IMR-90 (cell line): Measurements from ENCODE around the gene AKR1C2. TPM values are rescaled to one million over a fixed set of nuclear protein-coding genes. Genes with fewer than 3 reads are reported as not detected.
"Not testable (repeated sequence)": the region's sequence is repeated elsewhere in the genome, so short reads cannot be mapped to it uniquely, and the experiment has no call there.

Experiments used
- ATAC-seq: fragments of 200-7000 bp; cut with Tn5 transposase; 2 replicates; pipeline ENCODE4 v1.9.1; 2020; ENCODE audit warnings: low read depth, mild to moderate bottlenecking, moderate library complexity
- BruUV-seq: library from RNA; stranded (reverse); fragments of 400-500 nt; replicated peaks from 2 replicates; lab custom pipeline; 2021; lab: Mats Ljungman, UMichigan
- CTCF ChIA-PET: fragments of 300-600 bp; formaldehyde crosslinking; extraction: SDS; loops from one replicate; lab custom pipeline; 2021; ENCODE audit warnings: antibody characterized with exemption; lab: Yijun Ruan, JAX
- POLR2A ChIA-PET: fragments of 300-600 bp; sonication (Branson Sonifier 250); formaldehyde crosslinking; loops from one replicate; lab custom pipeline; 2022; ENCODE audit warnings: antibody characterized with exemption; ENCODE audit not compliant: unreplicated experiment; lab: Charles Lee
- DNase-seq: peaks from one replicate; pipeline ENCODE4 v3.0.0; 2013
- H2AFZ ChIP-seq: replicated peaks from 2 replicates; pipeline ENCODE3; 2013; ENCODE audit warnings: low read length, mild to moderate bottlenecking; ENCODE audit not compliant: poor library complexity
- H2AK5ac ChIP-seq: 2 replicates; pipeline ENCODE4 v1.6.1; 2013; ENCODE audit warnings: low read depth, low read length, inconsistent platforms
- H2AK9ac ChIP-seq: replicated peaks from 2 replicates; pipeline ENCODE3; 2013; ENCODE audit warnings: mild to moderate bottlenecking, low read depth, low read length, moderate library complexity; ENCODE audit not compliant: poor library complexity
- H2BK120ac ChIP-seq: 2 replicates; pipeline ENCODE4 v1.6.1; 2013; ENCODE audit warnings: low read depth, low read length, inconsistent platforms
- H2BK15ac ChIP-seq: 3 replicates; pipeline ENCODE4 v1.6.1; 2013; ENCODE audit warnings: low read depth, low read length, inconsistent platforms
- H2BK20ac ChIP-seq: 2 replicates; pipeline ENCODE4 v1.6.1; 2013; ENCODE audit warnings: low read depth, mild to moderate bottlenecking, inconsistent platforms, low read length, moderate library complexity
- H2BK5ac ChIP-seq: 2 replicates; pipeline ENCODE4 v1.6.1; 2013; ENCODE audit warnings: mild to moderate bottlenecking, low read depth, low read length, inconsistent platforms; ENCODE audit not compliant: poor library complexity, severe bottlenecking
- H3K14ac ChIP-seq: replicated peaks from 2 replicates; pipeline ENCODE4 v1.6.1; 2013; ENCODE audit warnings: low read depth, low read length, inconsistent platforms
- H3K18ac ChIP-seq: 2 replicates; pipeline ENCODE4 v1.6.1; 2013; ENCODE audit warnings: low read depth, low read length, control low read depth
- H3K23ac ChIP-seq: 2 replicates; pipeline ENCODE4 v1.6.1; 2013; ENCODE audit warnings: low read depth, low read length, inconsistent platforms
- H3K27ac ChIP-seq: 2 replicates; pipeline ENCODE4 v1.5.1; 2013; ENCODE audit warnings: mild to moderate bottlenecking, control low read depth, low read length; ENCODE audit not compliant: insufficient read depth
- H3K27me3 ChIP-seq: 2 replicates; pipeline ENCODE4 v1.6.1; 2013; ENCODE audit warnings: low read length; ENCODE audit not compliant: control insufficient read depth, insufficient read depth
- H3K36me3 ChIP-seq: 2 replicates; pipeline ENCODE4 v1.6.1; 2013; ENCODE audit warnings: low read length, mixed read lengths; ENCODE audit not compliant: control insufficient read depth, insufficient read depth
- H3K4ac ChIP-seq: 2 replicates; pipeline ENCODE4 v1.6.1; 2013; ENCODE audit warnings: low read depth, low read length, inconsistent platforms
- H3K4me1 ChIP-seq: 2 replicates; pipeline ENCODE4 v1.6.1; 2013; ENCODE audit warnings: low read length, mixed read lengths; ENCODE audit not compliant: control insufficient read depth, insufficient read depth
- H3K4me2 ChIP-seq: 2 replicates; pipeline ENCODE4 v1.6.1; 2013; ENCODE audit warnings: low read depth, mild to moderate bottlenecking, control low read depth, low read length, moderate library complexity
- H3K4me3 ChIP-seq: 2 replicates; pipeline ENCODE4 v1.5.1; 2013; ENCODE audit warnings: low read depth, mild to moderate bottlenecking, control low read depth, low read length, moderate library complexity; ENCODE audit not compliant: insufficient read depth
- H3K56ac ChIP-seq: 2 replicates; pipeline ENCODE4 v1.6.1; 2013; ENCODE audit warnings: low read length, inconsistent platforms; ENCODE audit not compliant: insufficient read depth; ENCODE audit errors: extremely low read depth
- H3K79me1 ChIP-seq, 2 experiments: 2 replicates each; pipeline ENCODE4 v1.6.1; 2013; ENCODE audit warnings: low read length in 2 of 2, inconsistent platforms in 1 of 2, low read depth in 1 of 2
- H3K9ac ChIP-seq: 2 replicates; pipeline ENCODE4 v1.6.1; 2013; ENCODE audit warnings: low read depth, low read length, control low read depth
- H3K9me1 ChIP-seq: 2 replicates; pipeline ENCODE4 v1.6.1; 2013; ENCODE audit warnings: low read length, inconsistent platforms; ENCODE audit not compliant: insufficient read depth
- H3K9me3 ChIP-seq: 2 replicates; pipeline ENCODE4 v1.6.1; 2013; ENCODE audit warnings: low read length; ENCODE audit not compliant: control insufficient read depth, insufficient read depth
- H4K20me1 ChIP-seq: 2 replicates; pipeline ENCODE4 v1.6.1; 2013; ENCODE audit warnings: low read length, inconsistent platforms; ENCODE audit not compliant: insufficient read depth
- H4K5ac ChIP-seq: 2 replicates; pipeline ENCODE4 v1.6.1; 2013; ENCODE audit warnings: mild to moderate bottlenecking, low read depth, low read length, control low read depth
- H4K8ac ChIP-seq, 2 experiments: 2 replicates each; pipeline ENCODE4 v1.6.1; 2013; ENCODE audit warnings: low read depth in 2 of 2, low read length in 2 of 2, control low read depth in 1 of 2, inconsistent platforms in 1 of 2
- H4K91ac ChIP-seq: 2 replicates; pipeline ENCODE4 v1.6.1; 2013; ENCODE audit warnings: low read depth, low read length, inconsistent platforms; ENCODE audit not compliant: insufficient read depth
- WGBS, 2 experiments: methylation state at CpG; one replicate each; pipeline versions ENCODE4 v1.1.5 to v1.1.7; 2013; ENCODE audit warnings: missing lambda C conversion rate in 2 of 2; ENCODE audit not compliant: insufficient read length in 1 of 2; ENCODE audit errors: extremely low coverage in 2 of 2; 5-methylcytosine and 5-hydroxymethylcytosine counted together
- dilution Hi-C: fragments of 300-500 bp; cut with HindIII; formaldehyde crosslinking; loops from one replicate; pipeline ENCODE4 v1.14.3; 2018; ENCODE audit warnings: low sequenced_read_pairs; ENCODE audit not compliant: unreplicated experiment
- in situ Hi-C: fragments of 300-500 bp; cut with MboI; formaldehyde crosslinking; loops from 3 replicates; pipeline ENCODE4 v1.14.3; 2019; ENCODE audit warnings: low sequenced_read_pairs, inconsistent platforms, mixed read lengths
- intact Hi-C: fragments of 100-400 bp; cut with micrococcal nuclease; formaldehyde crosslinking; loops from 2 replicates; pipeline ENCODE4 v1.10.0; 2022
- polyA plus RNA-seq, 3 experiments: library from polyadenylated mRNA; depleted of rRNA; stranded (reverse); fragments of >200 nt; gene quantifications; 2 replicates each; pipeline ENCODE4 v1.2.3, GENCODE V29; 2012; ENCODE audit warnings: low replicate concordance in 1 of 3
- total RNA-seq: library from RNA; depleted of rRNA; stranded (reverse); fragments of >200 nt; gene quantifications from 2 replicates; pipeline ENCODE4 v1.2.3, GENCODE V29; 2012

Gene AKR1C2
- total and polyA plus RNA-seq, 2 of the 4 experiments (the other 2 are of a cell fraction) = 0.36 to 1.0 TPM

- in situ Hi-C loops, H2BK15ac ChIP-seq, H3K56ac ChIP-seq, dilution Hi-C loops, H3K18ac ChIP-seq, H3K9me3 ChIP-seq, H3K23ac ChIP-seq, H4K91ac ChIP-seq, intact Hi-C loops, H3K9me1 ChIP-seq, H3K4ac ChIP-seq, POLR2A ChIA-PET, H3K79me1 ChIP-seq, BruUV-seq, H4K20me1 ChIP-seq, H3K27ac ChIP-seq, H3K27me3 ChIP-seq, H3K9ac ChIP-seq, H2AK9ac ChIP-seq, ATAC-seq, H4K5ac ChIP-seq, H3K14ac ChIP-seq, H4K8ac ChIP-seq, H3K36me3 ChIP-seq, H3K4me1 ChIP-seq, H2BK5ac ChIP-seq, H3K4me2 ChIP-seq, H3K4me3 ChIP-seq, H2AK5ac ChIP-seq, H2BK20ac ChIP-seq, H2AFZ ChIP-seq, DNase-seq, H2BK120ac ChIP-seq, CTCF ChIA-PET: not testable (repeated sequence)
- no CpG with 5 or more reads among the region's 18 CpGs for WGBS, 2 experiments
Observed at GRCh38 chr10:4972369-4973142, 31.1 kb downstream of the AKR1C2 start.

DNA sequence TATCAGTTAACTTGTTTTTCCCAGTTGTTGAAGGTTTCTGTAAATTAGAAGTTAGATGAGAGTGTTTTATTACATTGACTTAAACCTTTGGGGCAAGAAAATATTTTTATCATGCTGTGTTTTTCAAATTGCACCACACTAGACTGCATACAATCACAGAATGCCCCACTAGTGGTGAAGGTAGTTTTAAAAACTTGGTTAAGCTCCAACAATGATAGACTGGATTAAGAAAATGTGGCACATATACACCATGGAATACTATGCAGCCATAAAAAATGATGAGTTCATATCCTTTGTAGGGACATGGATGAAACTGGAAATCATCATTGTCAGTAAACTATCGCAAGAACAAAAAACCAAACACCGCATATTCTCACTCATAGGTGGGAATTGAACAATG is 33.3 kb downstream of the AKR1C2 start:
- CTCF ChIA-PET, H3K9ac ChIP-seq, H3K56ac ChIP-seq, H3K14ac ChIP-seq, H2BK5ac ChIP-seq, BruUV-seq, in situ Hi-C loops, H2BK120ac ChIP-seq, H3K36me3 ChIP-seq, H2BK15ac ChIP-seq, H3K4me3 ChIP-seq, H3K23ac ChIP-seq, H3K79me1 ChIP-seq, H4K8ac ChIP-seq, H3K9me1 ChIP-seq, H4K91ac ChIP-seq, H4K5ac ChIP-seq, ATAC-seq, intact Hi-C loops, H3K4ac ChIP-seq, DNase-seq, H3K18ac ChIP-seq, POLR2A ChIA-PET, H2AK9ac ChIP-seq, H3K4me2 ChIP-seq, H3K27ac ChIP-seq, H3K9me3 ChIP-seq, dilution Hi-C loops, H2AFZ ChIP-seq, H2AK5ac ChIP-seq, H3K4me1 ChIP-seq, H2BK20ac ChIP-seq, H3K27me3 ChIP-seq, H4K20me1 ChIP-seq: not testable (repeated sequence)
- WGBS, 2 experiments = no CpG with 5 or more reads among the region's 2 CpGs
